MCF 10A (cell line): ENCODE results near the gene RBFOX1. TPM values are rescaled to one million over a fixed set of nuclear protein-coding genes. Genes with fewer than 3 reads are reported as not detected.

Experiments
- BruUV-seq: library from RNA; stranded (reverse); fragments of 400-500 nt; replicated peaks from 2 replicates; lab custom pipeline; 2021; lab: Mats Ljungman, UMichigan
- CTCF ChIA-PET: fragments of 300-600 bp; sonication (Branson Sonifier 250); formaldehyde crosslinking; extraction: SDS; loops from one replicate; lab custom pipeline; 2021; ENCODE audit warnings: antibody characterized with exemption, inconsistent platforms; lab: Yijun Ruan, JAX
- POLR2A ChIA-PET: fragments of 300-600, 350-650 bp; sonication (Branson Sonifier 250); formaldehyde crosslinking; extraction: SDS; loops from one replicate; lab custom pipeline; 2020; ENCODE audit warnings: antibody characterized with exemption, inconsistent platforms; lab: Yijun Ruan, JAX
- DNase-seq: peaks from one replicate; pipeline ENCODE4 v3.0.0-alpha.2; 2018; ENCODE audit not compliant: unreplicated experiment
- H3K27ac Mint-ChIP-seq: one replicate; pipeline ENCODE4 v1.8.0; 2022; ENCODE audit warnings: mild to moderate bottlenecking, low read depth, mixed read lengths; ENCODE audit not compliant: unreplicated experiment
- H3K27me3 Mint-ChIP-seq: one replicate; pipeline ENCODE4 v1.8.0; 2022; ENCODE audit warnings: mixed read lengths; ENCODE audit not compliant: insufficient read depth, unreplicated experiment
- H3K36me3 Mint-ChIP-seq: one replicate; pipeline ENCODE4 v1.8.0; 2022; ENCODE audit warnings: mild to moderate bottlenecking, moderate library complexity, mixed read lengths; ENCODE audit not compliant: insufficient read depth, unreplicated experiment
- H3K4me1 Mint-ChIP-seq: one replicate; pipeline ENCODE4 v1.8.0; 2022; ENCODE audit warnings: mixed read lengths; ENCODE audit not compliant: insufficient read depth, unreplicated experiment
- H3K4me3 Mint-ChIP-seq: one replicate; pipeline ENCODE4 v1.8.0; 2022; ENCODE audit warnings: mild to moderate bottlenecking, moderate library complexity, mixed read lengths; ENCODE audit not compliant: unreplicated experiment
- H3K9me3 Mint-ChIP-seq: one replicate; pipeline ENCODE4 v1.8.0; 2022; ENCODE audit warnings: mixed read lengths; ENCODE audit not compliant: unreplicated experiment
- intact Hi-C: fragments of 100-400 bp; cut with micrococcal nuclease; formaldehyde crosslinking; loops from 2 replicates; pipeline ENCODE4 v1.14.1; 2022
- total RNA-seq: library from RNA; stranded (reverse); gene quantifications from 2 replicates; pipeline ENCODE4 v1.2.3, GENCODE V29; 2022
- TF ChIP-seq, protein P1 (sequence below): fragments of 200-600 bp; IDR thresholded peaks from one replicate; pipeline ENCODE4 v1.8.0; 2022; ENCODE audit warnings: antibody characterized with exemption, mild to moderate bottlenecking; ENCODE audit not compliant: unreplicated experiment

Gene RBFOX1
- total RNA-seq, 1 experiment from 2014 or later = not detected

DNA sequence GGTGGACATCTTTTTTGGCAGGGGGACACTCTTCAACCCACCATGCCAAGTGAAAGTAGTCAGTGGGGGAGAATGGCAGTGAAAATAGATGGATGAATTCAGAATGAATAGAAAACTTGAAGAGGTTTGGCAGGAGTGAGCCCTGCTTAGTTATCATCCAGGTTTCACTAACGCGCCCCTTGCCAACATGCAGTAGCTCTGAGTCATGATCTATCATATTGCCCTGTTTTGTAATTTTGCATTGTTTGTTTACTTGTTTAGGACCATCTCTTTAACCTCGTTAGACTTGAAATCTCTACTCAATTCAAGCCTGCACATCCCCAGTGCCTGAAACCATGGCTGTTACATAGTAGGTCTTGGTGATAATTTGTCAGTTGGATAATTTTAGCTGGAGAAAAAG, 116.7 kb downstream of the RBFOX1 start:
- CTCF ChIA-PET = no interaction called here
- DNase-seq = no peak
- Mint-ChIP-seq H3K36me3 (no peaks in the 10 kb centered on the region), H3K27me3 (no peaks in the 10 kb centered on the region), H3K4me3 (no peak overlapping the region), H3K27ac (no peak overlapping the region), H3K4me1 (no peaks in the 10 kb centered on the region), H3K9me3 (peaks cover 55% of the 10 kb centered on the region)
- intact Hi-C loops = no loop called here
- POLR2A ChIA-PET = no interaction called here
- no TSS peak for BruUV-seq
- TF ChIP-seq, protein P1, sequence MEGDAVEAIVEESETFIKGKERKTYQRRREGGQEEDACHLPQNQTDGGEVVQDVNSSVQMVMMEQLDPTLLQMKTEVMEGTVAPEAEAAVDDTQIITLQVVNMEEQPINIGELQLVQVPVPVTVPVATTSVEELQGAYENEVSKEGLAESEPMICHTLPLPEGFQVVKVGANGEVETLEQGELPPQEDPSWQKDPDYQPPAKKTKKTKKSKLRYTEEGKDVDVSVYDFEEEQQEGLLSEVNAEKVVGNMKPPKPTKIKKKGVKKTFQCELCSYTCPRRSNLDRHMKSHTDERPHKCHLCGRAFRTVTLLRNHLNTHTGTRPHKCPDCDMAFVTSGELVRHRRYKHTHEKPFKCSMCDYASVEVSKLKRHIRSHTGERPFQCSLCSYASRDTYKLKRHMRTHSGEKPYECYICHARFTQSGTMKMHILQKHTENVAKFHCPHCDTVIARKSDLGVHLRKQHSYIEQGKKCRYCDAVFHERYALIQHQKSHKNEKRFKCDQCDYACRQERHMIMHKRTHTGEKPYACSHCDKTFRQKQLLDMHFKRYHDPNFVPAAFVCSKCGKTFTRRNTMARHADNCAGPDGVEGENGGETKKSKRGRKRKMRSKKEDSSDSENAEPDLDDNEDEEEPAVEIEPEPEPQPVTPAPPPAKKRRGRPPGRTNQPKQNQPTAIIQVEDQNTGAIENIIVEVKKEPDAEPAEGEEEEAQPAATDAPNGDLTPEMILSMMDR = no peak

DNA sequence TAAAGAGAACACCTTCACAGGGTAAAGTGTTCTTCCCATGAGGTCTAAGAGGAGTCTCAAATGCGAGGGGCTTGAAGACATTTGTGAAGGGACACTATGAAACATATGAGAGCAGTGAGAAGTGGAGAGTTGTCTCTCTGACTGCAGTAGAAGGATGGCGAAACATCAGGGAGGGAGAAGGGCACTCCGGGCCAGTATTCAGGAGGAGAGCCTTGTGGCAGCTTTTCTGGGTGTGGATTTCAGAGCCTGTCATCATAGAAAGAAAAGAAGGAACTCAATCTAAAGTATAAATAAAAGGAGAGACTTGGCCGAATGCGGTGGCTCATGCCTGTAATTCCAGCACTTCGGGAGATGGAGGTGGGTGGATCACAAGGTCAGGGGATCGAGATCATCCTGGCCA, 117.2 kb downstream of the RBFOX1 start:
- POLR2A ChIA-PET = no interaction called here
- Mint-ChIP-seq H3K4me3 (no peak overlapping the region), H3K27ac (no peak overlapping the region), H3K36me3 (no peaks in the 10 kb centered on the region), H3K27me3 (no peaks in the 10 kb centered on the region), H3K9me3 (peaks cover 55% of the 10 kb centered on the region), H3K4me1 (no peaks in the 10 kb centered on the region)
- intact Hi-C loops = no loop called here
- DNase-seq = no peak
- TF ChIP-seq, protein P1 = no peak
- no TSS peak for BruUV-seq
- CTCF ChIA-PET = no interaction called here

DNA sequence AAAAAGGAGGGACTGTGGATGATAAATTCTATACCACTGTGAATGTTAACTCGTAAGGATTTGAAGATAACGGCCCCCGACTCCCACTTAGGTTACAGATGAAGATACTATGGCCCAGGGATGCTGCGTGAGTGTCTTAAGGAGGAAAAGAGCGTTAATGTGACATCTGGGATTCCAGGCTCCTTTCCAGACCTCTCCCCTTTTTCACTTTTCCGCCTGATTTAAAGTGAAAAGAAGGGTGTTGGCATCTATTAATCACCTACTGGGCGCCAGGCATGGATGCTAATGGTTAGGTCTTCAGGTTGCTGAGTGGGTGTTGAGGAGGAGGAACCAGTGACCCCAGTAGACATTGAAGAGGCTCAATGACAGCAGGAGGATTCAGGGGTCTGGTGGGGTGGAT, 117.8 kb downstream of the RBFOX1 start:
- Mint-ChIP-seq H3K27ac (no peak overlapping the region), H3K4me1 (no peaks in the 10 kb centered on the region), H3K4me3 (no peak overlapping the region), H3K36me3 (no peaks in the 10 kb centered on the region), H3K27me3 (no peaks in the 10 kb centered on the region), H3K9me3 (peaks cover 55% of the 10 kb centered on the region)
- no TSS peak for BruUV-seq
- ChIA-PET CTCF (no interaction called here), POLR2A (no interaction called here)
- TF ChIP-seq, protein P1 = no peak
- no peak for DNase-seq
- intact Hi-C loops = no loop called here

DNA sequence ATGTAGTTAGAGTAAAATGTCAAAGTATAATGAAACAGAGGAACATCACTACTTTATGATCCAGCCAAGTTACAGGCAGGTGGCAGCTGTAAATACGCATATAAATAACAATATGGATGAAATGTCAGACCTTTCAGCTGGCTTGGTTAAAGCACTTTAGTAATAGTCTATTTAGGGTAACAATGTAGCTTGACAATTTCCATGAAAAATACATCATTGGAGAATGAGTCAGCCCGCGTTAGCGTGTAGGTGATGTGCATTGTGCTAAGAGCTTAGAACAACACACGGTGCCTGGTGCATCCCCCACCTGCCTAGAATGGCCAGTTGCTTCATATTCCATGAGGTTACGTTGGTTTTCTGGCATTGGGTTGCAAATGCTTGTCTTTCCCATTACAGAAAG, 119.4 kb downstream of the RBFOX1 start:
- no TSS peak for BruUV-seq
- Mint-ChIP-seq H3K27me3 (no peaks in the 10 kb centered on the region), H3K36me3 (no peaks in the 10 kb centered on the region), H3K4me3 (no peak overlapping the region), H3K4me1 (no peaks in the 10 kb centered on the region), H3K27ac (no peak overlapping the region), H3K9me3 (peaks cover 47% of the 10 kb centered on the region)
- POLR2A ChIA-PET = no interaction called here
- no peak for DNase-seq
- intact Hi-C loops = no loop called here
- TF ChIP-seq, protein P1 = no peak
- CTCF ChIA-PET = no interaction called here
